H9 (cell line): Measurements from ENCODE around the gene TCAF1. TPM values are rescaled to one million over a fixed set of nuclear protein-coding genes. Genes with fewer than 3 reads are reported as not detected.

Experiments
- DNase-seq: peaks from one replicate; pipeline ENCODE4 v3.0.0-alpha.2; 2017
- H2AFZ ChIP-seq: one replicate; pipeline ENCODE4 v1.6.1; 2013; ENCODE audit warnings: mild to moderate bottlenecking, low read length, control low read depth, moderate library complexity
- H2AK5ac ChIP-seq: 2 replicates; pipeline ENCODE4 v1.6.1; 2013; ENCODE audit warnings: low read length, control low read depth, mixed read lengths; ENCODE audit not compliant: insufficient read length
- H2BK120ac ChIP-seq: one replicate; pipeline ENCODE4 v1.6.1; 2013; ENCODE audit warnings: low read depth, mild to moderate bottlenecking, low read length, control low read depth, inconsistent platforms; ENCODE audit not compliant: poor library complexity, severe bottlenecking
- H2BK12ac ChIP-seq: 2 replicates; pipeline ENCODE4 v1.6.1; 2013; ENCODE audit warnings: low read length, control low read depth, mixed read lengths, low read depth; ENCODE audit not compliant: insufficient read length
- H2BK15ac ChIP-seq: 2 replicates; pipeline ENCODE4 v1.6.1; 2013; ENCODE audit warnings: low read depth, low read length, control low read depth
- H2BK20ac ChIP-seq: one replicate; pipeline ENCODE4 v1.6.1; 2013; ENCODE audit warnings: low read depth, mild to moderate bottlenecking, low read length, control low read depth, inconsistent platforms; ENCODE audit not compliant: poor library complexity, severe bottlenecking
- H2BK5ac ChIP-seq: 2 replicates; pipeline ENCODE4 v1.6.1; 2013; ENCODE audit warnings: low read length, control low read depth, mixed read lengths; ENCODE audit not compliant: insufficient read length
- H3K14ac ChIP-seq: 2 replicates; pipeline ENCODE4 v1.6.1; 2013; ENCODE audit warnings: low read length, control low read depth; ENCODE audit not compliant: insufficient read depth
- H3K18ac ChIP-seq: 2 replicates; pipeline ENCODE4 v1.6.1; 2013; ENCODE audit warnings: low read depth, mild to moderate bottlenecking, mixed read lengths, low read length, control low read depth; ENCODE audit not compliant: insufficient read length
- H3K23ac ChIP-seq: 2 replicates; pipeline ENCODE4 v1.6.1; 2013; ENCODE audit warnings: low read length, control low read depth, mixed read lengths, low read depth; ENCODE audit not compliant: insufficient read length
- H3K23me2 ChIP-seq: 2 replicates; pipeline ENCODE4 v1.6.1; 2013; ENCODE audit warnings: low read depth, mild to moderate bottlenecking, mixed read lengths, low read length, control low read depth; ENCODE audit not compliant: insufficient read length, poor library complexity, severe bottlenecking
- H3K27ac ChIP-seq: 2 replicates; pipeline ENCODE4 v1.5.1; 2013; ENCODE audit warnings: low read length, control low read depth, mixed read lengths, low read depth; ENCODE audit not compliant: insufficient read length
- H3K27me3 ChIP-seq: 2 replicates; pipeline ENCODE4 v1.6.1; 2013; ENCODE audit warnings: low read length, control low read depth, inconsistent platforms; ENCODE audit not compliant: insufficient read depth
- H3K4ac ChIP-seq: 2 replicates; pipeline ENCODE4 v1.6.1; 2013; ENCODE audit warnings: low read depth, mild to moderate bottlenecking, control low read depth, inconsistent platforms, low read length, moderate library complexity
- H3K4me1 ChIP-seq: 2 replicates; pipeline ENCODE4 v1.6.1; 2013; ENCODE audit warnings: low read length, control low read depth, inconsistent platforms; ENCODE audit not compliant: insufficient read depth
- H3K4me2 ChIP-seq: 2 replicates; pipeline ENCODE4 v1.6.1; 2013; ENCODE audit warnings: low read length, control low read depth, mixed read lengths; ENCODE audit not compliant: insufficient read length, insufficient read depth
- H3K56ac ChIP-seq: 2 replicates; pipeline ENCODE4 v1.6.1; 2013; ENCODE audit warnings: low read depth, mild to moderate bottlenecking, mixed read lengths, low read length, control low read depth; ENCODE audit not compliant: insufficient read length
- H3K79me1 ChIP-seq: 2 replicates; pipeline ENCODE4 v1.6.1; 2013; ENCODE audit warnings: low read depth, mild to moderate bottlenecking, moderate library complexity, low read length, control low read depth, inconsistent platforms; ENCODE audit not compliant: insufficient read depth, poor library complexity, severe bottlenecking
- H3K79me2 ChIP-seq: 2 replicates; pipeline ENCODE4 v1.6.1; 2013; ENCODE audit warnings: low read length, control low read depth, inconsistent platforms; ENCODE audit not compliant: insufficient read depth
- H3K9ac ChIP-seq: 2 replicates; pipeline ENCODE4 v1.6.1; 2013; ENCODE audit warnings: low read length, control low read depth, mixed read lengths; ENCODE audit not compliant: insufficient read length; ENCODE audit errors: extremely low read depth
- H3K9me3 ChIP-seq: one replicate; pipeline ENCODE4 v1.6.1; 2013; ENCODE audit warnings: low read depth, low read length, inconsistent platforms; ENCODE audit not compliant: control insufficient read depth
- H3T11ph ChIP-seq: one replicate; pipeline ENCODE4 v1.6.1; 2013; ENCODE audit warnings: mild to moderate bottlenecking, low read length, control low read depth, inconsistent platforms
- H4K20me1 ChIP-seq: one replicate; pipeline ENCODE4 v1.6.1; 2013; ENCODE audit not compliant: control insufficient read depth, insufficient read length, insufficient read depth
- H4K5ac ChIP-seq: 2 replicates; pipeline ENCODE4 v1.6.1; 2013; ENCODE audit warnings: low read depth, mild to moderate bottlenecking, mixed read lengths, low read length, control low read depth; ENCODE audit not compliant: insufficient read length
- H4K8ac ChIP-seq: replicated peaks from 2 replicates; pipeline ENCODE4 v1.6.1; 2013; ENCODE audit warnings: low read length, control low read depth, mixed read lengths, low read depth; ENCODE audit not compliant: insufficient read length
- H4K91ac ChIP-seq: 2 replicates; pipeline ENCODE4 v1.6.1; 2013; ENCODE audit warnings: low read depth, mild to moderate bottlenecking, moderate library complexity, mixed read lengths, low read length, control low read depth; ENCODE audit not compliant: insufficient read length
- H3K27ac Mint-ChIP-seq, 3 experiments: 2 replicates in 2 of 3; 3 replicates in 1 of 3; pipeline ENCODE4 v1.8.0; 2020 to 2021; ENCODE audit warnings: mixed read lengths in 3 of 3, mild to moderate bottlenecking in 1 of 3, moderate library complexity in 1 of 3
- H3K27me3 Mint-ChIP-seq: 2 replicates; pipeline ENCODE4 v1.8.0; 2021; ENCODE audit warnings: low read depth, mild to moderate bottlenecking, moderate library complexity, mixed read lengths
- H3K36me3 Mint-ChIP-seq, 3 experiments: 2 replicates in 2 of 3; 3 replicates in 1 of 3; pipeline ENCODE4 v1.8.0; 2020 to 2021; ENCODE audit warnings: low read depth in 3 of 3, mixed read lengths in 3 of 3; ENCODE audit not compliant: insufficient read depth in 1 of 3
- H3K4me1 Mint-ChIP-seq, 2 experiments: 2 replicates each; pipeline ENCODE4 v1.8.0; 2020; ENCODE audit warnings: mixed read lengths in 2 of 2
- H3K4me3 Mint-ChIP-seq, 2 experiments: 2 replicates in 1 of 2; 3 replicates in 1 of 2; pipeline ENCODE4 v1.8.0; 2020 to 2021; ENCODE audit warnings: mild to moderate bottlenecking in 2 of 2, mixed read lengths in 2 of 2, moderate library complexity in 1 of 2
- H3K9me3 Mint-ChIP-seq, 2 experiments: 2 replicates in 1 of 2; 3 replicates in 1 of 2; pipeline ENCODE4 v1.8.0; 2020; ENCODE audit warnings: mild to moderate bottlenecking in 2 of 2, mixed read lengths in 2 of 2, moderate library complexity in 1 of 2
- CTCF ChIP-seq: fragments of 200-600 bp; sonication (generic); conservative IDR thresholded peaks from 3 replicates; pipeline ENCODE4 v1.8.0; 2021; ENCODE audit warnings: antibody characterized with exemption, mild to moderate bottlenecking
- WGBS: extraction: QIAGEN DNeasy Blood & Tissue Kit; methylation state at CpG from one replicate; pipeline ENCODE4 v1.1.7; 2013; ENCODE audit warnings: missing lambda C conversion rate, low lambda C conversion rate, mixed read lengths; ENCODE audit not compliant: insufficient read length; ENCODE audit errors: extremely low coverage; 5-methylcytosine and 5-hydroxymethylcytosine counted together
- total RNA-seq: library from RNA; stranded (reverse); gene quantifications from 2 replicates; pipeline ENCODE4 v1.2.1, GENCODE V29; 2021

Gene TCAF1
- total RNA-seq, 1 experiment from 2014 or later: 46.8 TPM

DNA sequence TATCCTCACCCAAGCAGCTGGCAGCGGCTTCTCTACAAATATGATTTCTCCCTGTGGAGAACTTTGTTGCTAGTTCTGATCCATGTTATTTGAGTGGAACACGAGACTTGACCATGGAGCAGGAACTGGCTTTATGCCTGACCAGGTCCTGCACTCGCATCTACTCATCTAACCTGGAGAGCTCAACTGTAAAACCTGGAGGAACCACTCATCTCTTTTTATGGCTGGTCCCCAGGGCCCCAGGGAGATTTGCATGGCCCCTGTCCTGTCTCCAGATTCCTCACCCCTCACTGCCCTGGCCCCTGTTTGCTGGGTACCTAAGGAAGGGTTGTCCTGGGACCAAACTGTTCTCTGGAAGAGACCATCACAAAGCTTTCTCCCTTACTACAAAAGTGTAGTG lies 16.0 kb downstream of the TCAF1 start:
- Histone ChIP-seq H3K79me1 (peaks cover 3% of the 10 kb centered on the region), H3K4me1 (0 out of 2 replicates have a peak, but pooled peaks cover 5% of the 10 kb centered on the region), H3K14ac (no peak overlapping the region), H4K91ac (no peak overlapping the region), H2BK120ac (no peak overlapping the region), H3K56ac (no peak overlapping the region), H3K79me2 (no peaks in the 10 kb centered on the region; the same call in 1 of the 2 replicates), H2BK15ac (no peak overlapping the region), H4K8ac (no peak overlapping the region), H3K23me2 (peaks cover 16% of the 10 kb centered on the region), H3K18ac (no peak overlapping the region), H3K27me3 (no peaks in the 10 kb centered on the region), H3T11ph (no peak overlapping the region), H3K27ac (no peak overlapping the region), H3K9ac (no peak overlapping the region), H2AK5ac (no peak overlapping the region), H3K9me3 (no peaks in the 10 kb centered on the region), H3K4me2 (no peak overlapping the region), H2BK20ac (no peak overlapping the region), H4K20me1 (no peaks in the 10 kb centered on the region), H2BK5ac (no peak overlapping the region), H4K5ac (no peak overlapping the region), H2AFZ (no peak overlapping the region), H2BK12ac (no peak overlapping the region), H3K4ac (no peak overlapping the region), H3K23ac (no peak overlapping the region)
- TF ChIP-seq CTCF: no peak
- Mint-ChIP-seq H3K36me3 (peaks cover 14 to 26% (median 19%) of the 10 kb centered on the region in 3 experiments), H3K9me3 (peaks cover 16 to 19% of the 10 kb centered on the region in 2 experiments), H3K4me1 (peaks cover 21 to 34% of the 10 kb centered on the region in 2 experiments), H3K27ac (peak overlapping the region in 1 of 3 experiments; percentile 55; a peak in 1 of 7 replicates), H3K27me3 (peaks cover 6% of the 10 kb centered on the region), H3K4me3 (peak overlapping the region; percentile 33 to 68; a peak in 2 of 5 replicates)
- WGBS: no CpG with 5 or more reads among the region's 3 CpGs
- DNase-seq: no peak
